Panc1 (cell line): ENCODE results near the gene SPTBN1. TPM values are rescaled to one million over a fixed set of nuclear protein-coding genes. Genes with fewer than 3 reads are reported as not detected.
A peak's percentile ranks its signal among the peaks of the same experiment; 100 is the strongest.

Experiments used
- ATAC-seq: fragments of 200-7000 bp; cut with Tn5 transposase; 2 replicates; pipeline ENCODE4 v1.9.1; 2020; ENCODE audit warnings: mild to moderate bottlenecking, moderate library complexity
- BruUV-seq: library from RNA; stranded (reverse); fragments of 400-500 nt; replicated peaks from 2 replicates; lab custom pipeline; 2021; lab: Mats Ljungman, UMichigan
- CTCF ChIA-PET: fragments of 300-600 bp; sonication (Branson Sonifier 250); formaldehyde crosslinking; loops from one replicate; lab custom pipeline; 2022; ENCODE audit warnings: antibody characterized with exemption; lab: Charles Lee
- POLR2A ChIA-PET: fragments of 300-600 bp; sonication (Branson Sonifier 250); formaldehyde crosslinking; loops from one replicate; lab custom pipeline; 2022; ENCODE audit warnings: antibody characterized with exemption; lab: Charles Lee
- DNase-seq: peaks from one replicate; pipeline ENCODE4 v3.0.0-alpha.2; 2010; ENCODE audit warnings: low read depth, low spot score
- H3K27ac ChIP-seq: 2 replicates; pipeline ENCODE4 v1.5.1; 2011; ENCODE audit warnings: mild to moderate bottlenecking, low read length, inconsistent platforms
- H3K27me3 ChIP-seq: fragments of 200-500 bp; sonication (Bioruptor generic); 2 replicates; pipeline ENCODE4 v1.6.0; 2014; ENCODE audit warnings: low read length, inconsistent platforms; ENCODE audit not compliant: control insufficient read depth, insufficient read depth
- H3K36me3 ChIP-seq: fragments of 200-500 bp; sonication (Bioruptor generic); 2 replicates; pipeline ENCODE4 v1.5.1; 2014; ENCODE audit warnings: inconsistent platforms, mild to moderate bottlenecking, low read length, moderate library complexity; ENCODE audit not compliant: control insufficient read depth, insufficient read depth
- H3K4me1 ChIP-seq: 2 replicates; pipeline ENCODE4 v1.5.1; 2011; ENCODE audit warnings: inconsistent platforms, mild to moderate bottlenecking, low read length, moderate library complexity; ENCODE audit not compliant: control insufficient read depth, insufficient read depth
- H3K4me3 ChIP-seq, 2 experiments: 2 replicates each; pipeline ENCODE4 v1.5.1; 2011 to 2012; ENCODE audit warnings: low read depth in 2 of 2, low read length in 2 of 2, mild to moderate bottlenecking in 2 of 2, inconsistent platforms in 1 of 2, moderate library complexity in 1 of 2
- H3K9me3 ChIP-seq: fragments of 200-500 bp; sonication (Bioruptor generic); 2 replicates; pipeline ENCODE4 v1.5.1; 2014; ENCODE audit warnings: low read depth, mild to moderate bottlenecking, inconsistent platforms, low read length, moderate library complexity; ENCODE audit not compliant: control insufficient read depth, insufficient read depth
- CTCF ChIP-seq: fragments of 450-650 bp; IDR thresholded peaks from 2 replicates; pipeline ENCODE4 v1.5.1; 2017; ENCODE audit warnings: mild to moderate bottlenecking
- POLR2AphosphoS5 ChIP-seq: IDR thresholded peaks from 2 replicates; pipeline ENCODE4 v1.6.1; 2012; ENCODE audit warnings: mild to moderate bottlenecking, low read depth, low read length, moderate library complexity
- REST ChIP-seq, 2 experiments: IDR thresholded peaks; 2 replicates each; pipeline ENCODE4 v1.6.1; 2011 to 2012; ENCODE audit warnings: low read depth in 2 of 2, control low read depth in 1 of 2, low read length in 1 of 2, mild to moderate bottlenecking in 1 of 2, moderate library complexity in 1 of 2; ENCODE audit not compliant: insufficient read depth in 1 of 2
- SIN3A ChIP-seq: IDR thresholded peaks from 2 replicates; pipeline ENCODE4 v1.6.1; 2012; ENCODE audit warnings: low read depth, mild to moderate bottlenecking, low read length, moderate library complexity, borderline replicate concordance; ENCODE audit not compliant: insufficient read depth
- TCF7L2 ChIP-seq: IDR thresholded peaks from 2 replicates; pipeline ENCODE4 v1.6.1; 2011; ENCODE audit warnings: mild to moderate bottlenecking, low read depth, low read length, inconsistent platforms
- in situ Hi-C: cut with HindIII; loops from 2 replicates; pipeline ENCODE4 v1.10.0; 2016; ENCODE audit warnings: low sequenced_read_pairs, low pct_unique_long_range_greater_than_20kb
- intact Hi-C: fragments of 100-400 bp; cut with micrococcal nuclease; formaldehyde crosslinking; loops from one replicate; pipeline ENCODE4 v1.10.0; 2022; ENCODE audit not compliant: unreplicated experiment
- total RNA-seq: library from RNA; stranded (reverse); gene quantifications from one replicate; pipeline ENCODE4 v1.2.1, GENCODE V29; 2021; ENCODE audit not compliant: unreplicated experiment

The SPTBN1 gene
- total RNA-seq, 1 experiment from 2014 or later = 169 TPM

GRCh38 chr2:54704688-54705605, 248.8 kb downstream of the SPTBN1 start:
- no peaks in the 10 kb centered on the region for H3K27me3 ChIP-seq
- intact Hi-C loops = loop anchor here (2.0 to 5.0 kb wide), 2 partner anchors 184 to 598 kb away; no protein-coding TSS in a partner anchor
- no peaks in the 10 kb centered on the region for H3K9me3 ChIP-seq
- peaks cover 4% of the 10 kb centered on the region; the same call in 1 of the 2 replicates for H3K4me1 ChIP-seq
- no TSS peak for BruUV-seq
- no peak overlapping the region for H3K4me3 ChIP-seq
- H3K36me3 ChIP-seq = no peaks in the 10 kb centered on the region
- ATAC-seq (peak; percentile 52; the same call in 1 of the 2 replicates), DNase-seq (no peak)
- ChIA-PET POLR2A (no interaction called here), CTCF (interaction anchor here (0.7 to 2.3 kb wide), 8 partner anchors 9 to 598 kb away, joined by 3 to 19 read pairs (median 4); no protein-coding TSS in a partner anchor)
- in situ Hi-C loops = no loop called here
- TF ChIP-seq REST (IDR thresholded peaks at IDR 0.05; ENCODE audit: insufficient read depth in 1 of 2, low read depth in 2 of 2, low read length in 1 of 2) = no peak
- peak; percentile 65; the same call in 1 of the 2 replicates for TF ChIP-seq CTCF
- H3K27ac ChIP-seq = no peak overlapping the region

GRCh38 chr2:54706622-54707021, 250.5 kb downstream of the SPTBN1 start:
- no TSS peak for BruUV-seq
- in situ Hi-C loops (no loop called here), intact Hi-C loops (no loop called here)
- H3K4me3 ChIP-seq = no peak overlapping the region
- H3K27ac ChIP-seq = no peak overlapping the region
- H3K36me3 ChIP-seq = no peaks in the 10 kb centered on the region
- no peaks in the 10 kb centered on the region for H3K27me3 ChIP-seq
- DNase-seq = no peak
- H3K9me3 ChIP-seq = no peaks in the 10 kb centered on the region
- peaks cover 4% of the 10 kb centered on the region; the same call in 1 of the 2 replicates for H3K4me1 ChIP-seq
- ChIA-PET CTCF (no interaction called here), POLR2A (interaction anchor here (0.6 kb wide), 1 partner anchor 203 kb away, joined by 6 read pairs; no protein-coding TSS in a partner anchor)
- ATAC-seq = no peak
- TF ChIP-seq POLR2AphosphoS5 = no peak
- no peak for TF ChIP-seq CTCF
- TF ChIP-seq REST (IDR thresholded peaks at IDR 0.05; ENCODE audit: insufficient read depth in 1 of 2, low read depth in 2 of 2, low read length in 1 of 2) = no peak
- no peak for TF ChIP-seq SIN3A
- TF ChIP-seq TCF7L2 = no peak
